ENCODE data around the gene PAM.

Gene PAM

GRCh38 chr5:102876610-102877009, 121.5 kb downstream of the PAM start:
- Histone ChIP-seq H3K4me3 (ENCODE audit: severe bottlenecking) (no peak overlapping the region), H3K4me1 (ENCODE audit: insufficient read depth, poor library complexity, severe bottlenecking) (no peaks in the 10 kb centered on the region), H3K9me3 (ENCODE audit: severe bottlenecking) (no peaks in the 10 kb centered on the region), H3K27ac (ENCODE audit: poor library complexity, severe bottlenecking) (no peak overlapping the region), H3K36me3 (ENCODE audit: low read depth) (peaks cover 5% of the 10 kb centered on the region; the same call in 1 of the 2 replicates), H3K27me3 (ENCODE audit: insufficient read depth, poor library complexity, severe bottlenecking) (no peaks in the 10 kb centered on the region)
- ATAC-seq (ENCODE audit: low read depth) (no peak), DNase-seq (ENCODE audit: low spot score) (no peak)
- no peak for TF ChIP-seq CTCF (IDR thresholded peaks at IDR 0.05; ENCODE audit: poor library complexity, severe bottlenecking)

- ATAC-seq (ENCODE audit: low read depth) = no peak
- TF ChIP-seq CTCF (IDR thresholded peaks at IDR 0.05; ENCODE audit: poor library complexity, severe bottlenecking) = no peak
- DNase-seq (ENCODE audit: low spot score) = no peak
- Histone ChIP-seq H3K27me3 (ENCODE audit: insufficient read depth, poor library complexity, severe bottlenecking) (no peaks in the 10 kb centered on the region), H3K9me3 (ENCODE audit: severe bottlenecking) (no peaks in the 10 kb centered on the region), H3K36me3 (ENCODE audit: low read depth) (0 out of 2 replicates have a peak, but pooled peaks cover 2% of the 10 kb centered on the region), H3K4me3 (ENCODE audit: severe bottlenecking) (no peak overlapping the region), H3K27ac (ENCODE audit: poor library complexity, severe bottlenecking) (no peak overlapping the region), H3K4me1 (ENCODE audit: insufficient read depth, poor library complexity, severe bottlenecking) (no peaks in the 10 kb centered on the region)
Observed at GRCh38 chr5:102879741-102880140, 124.6 kb downstream of the PAM start.

- Histone ChIP-seq H3K4me3 (ENCODE audit: severe bottlenecking) (no peak overlapping the region), H3K4me1 (ENCODE audit: insufficient read depth, poor library complexity, severe bottlenecking) (no peaks in the 10 kb centered on the region), H3K27ac (ENCODE audit: poor library complexity, severe bottlenecking) (no peak overlapping the region), H3K27me3 (ENCODE audit: insufficient read depth, poor library complexity, severe bottlenecking) (no peaks in the 10 kb centered on the region), H3K36me3 (ENCODE audit: low read depth) (no peaks in the 10 kb centered on the region), H3K9me3 (ENCODE audit: severe bottlenecking) (no peaks in the 10 kb centered on the region)
- DNase-seq (ENCODE audit: low spot score) (no peak), ATAC-seq (ENCODE audit: low read depth) (no peak)
- TF ChIP-seq CTCF (IDR thresholded peaks at IDR 0.05; ENCODE audit: poor library complexity, severe bottlenecking) = no peak
Observed at GRCh38 chr5:102886586-102886985, 131.5 kb downstream of the PAM start.

- no peaks in the 10 kb centered on the region for H3K27me3 ChIP-seq (ENCODE audit: insufficient read depth, poor library complexity, severe bottlenecking)
- H3K4me3 ChIP-seq (ENCODE audit: severe bottlenecking) = no peak overlapping the region
- H3K27ac ChIP-seq (ENCODE audit: poor library complexity, severe bottlenecking) = no peak overlapping the region
- no peak for TF ChIP-seq CTCF (IDR thresholded peaks at IDR 0.05; ENCODE audit: poor library complexity, severe bottlenecking)
- H3K4me1 ChIP-seq (ENCODE audit: insufficient read depth, poor library complexity, severe bottlenecking) = no peaks in the 10 kb centered on the region
- H3K9me3 ChIP-seq (ENCODE audit: severe bottlenecking) = no peaks in the 10 kb centered on the region
- no peak for ATAC-seq (ENCODE audit: low read depth)
- no peak for DNase-seq (ENCODE audit: low spot score)
- no peaks in the 10 kb centered on the region for H3K36me3 ChIP-seq (ENCODE audit: low read depth)
Observed at GRCh38 chr5:102888483-102888882, 133.4 kb downstream of the PAM start.

- no peaks in the 10 kb centered on the region for H3K27me3 ChIP-seq (ENCODE audit: insufficient read depth, poor library complexity, severe bottlenecking)
- no peak for TF ChIP-seq CTCF (IDR thresholded peaks at IDR 0.05; ENCODE audit: poor library complexity, severe bottlenecking)
- ATAC-seq (ENCODE audit: low read depth) (no peak), DNase-seq (ENCODE audit: low spot score) (no peak)
- H3K4me1 ChIP-seq (ENCODE audit: insufficient read depth, poor library complexity, severe bottlenecking) = no peaks in the 10 kb centered on the region
- H3K36me3 ChIP-seq (ENCODE audit: low read depth) = no peaks in the 10 kb centered on the region
- H3K27ac ChIP-seq (ENCODE audit: poor library complexity, severe bottlenecking) = no peak overlapping the region
- H3K4me3 ChIP-seq (ENCODE audit: severe bottlenecking) = no peak overlapping the region
- H3K9me3 ChIP-seq (ENCODE audit: severe bottlenecking) = no peaks in the 10 kb centered on the region
Observed at GRCh38 chr5:102889033-102889432, 133.9 kb downstream of the PAM start.
